CD4-positive, alpha-beta memory T cell (primary cell): ENCODE data around the gene LTK. TPM values are rescaled to one million over a fixed set of nuclear protein-coding genes. Genes with fewer than 3 reads are reported as not detected.

Source experiments
- CTCF ChIA-PET: fragments of 350-600 bp; sonication (Branson Sonifier 250); formaldehyde crosslinking; loops from one replicate; lab custom pipeline; 2021; ENCODE audit warnings: inconsistent platforms; ENCODE audit not compliant: partially characterized antibody; lab: Charles Lee
- POLR2A ChIA-PET: fragments of 350-600 bp; sonication (Branson Sonifier 250); formaldehyde crosslinking; loops from one replicate; lab custom pipeline; 2021; ENCODE audit not compliant: partially characterized antibody; lab: Charles Lee
- DNase-seq, 5 donors: peaks; one replicate each; pipeline versions ENCODE4 v3.0.0 to v3.0.0-alpha.2; 2020 to 2022; ENCODE audit warnings: mixed read lengths in 1 of 5
- H3K27ac ChIP-seq: one replicate; pipeline ENCODE4 v1.7.0; 2013; ENCODE audit warnings: low read depth, low read length
- H3K27me3 ChIP-seq: 2 replicates; pipeline ENCODE4 v1.7.0; 2013; ENCODE audit warnings: mild to moderate bottlenecking, low read length, moderate library complexity; ENCODE audit not compliant: insufficient read depth
- H3K36me3 ChIP-seq: 2 replicates; pipeline ENCODE4 v1.7.0; 2013; ENCODE audit warnings: mild to moderate bottlenecking, low read length, moderate library complexity; ENCODE audit not compliant: insufficient read depth
- H3K4me1 ChIP-seq: 2 replicates; pipeline ENCODE4 v1.7.0; 2013; ENCODE audit warnings: mild to moderate bottlenecking, low read length, moderate library complexity; ENCODE audit not compliant: insufficient read depth
- H3K4me3 ChIP-seq, 2 donors: one replicate each; pipeline ENCODE4 v1.7.0; 2013; ENCODE audit warnings: low read length in 2 of 2, mild to moderate bottlenecking in 1 of 2
- H3K9me3 ChIP-seq, 2 donors: one replicate each; pipeline ENCODE4 v1.7.0; 2013; ENCODE audit warnings: low read length in 2 of 2, control low read depth in 1 of 2; ENCODE audit not compliant: control insufficient read depth in 1 of 2
- H3K27ac Mint-ChIP-seq, 7 donors: one replicate each; pipeline ENCODE4 v1.8.0; 2020 to 2021; ENCODE audit warnings: mixed read lengths in 7 of 7, mild to moderate bottlenecking in 6 of 7, inconsistent platforms in 3 of 7, moderate library complexity in 3 of 7
- H3K27me3 Mint-ChIP-seq, 2 donors: one replicate each; pipeline ENCODE4 v1.8.0; 2020 to 2021; ENCODE audit warnings: mixed read lengths in 2 of 2
- H3K36me3 Mint-ChIP-seq, 2 donors: one replicate each; pipeline ENCODE4 v1.8.0; 2020 to 2021; ENCODE audit warnings: mixed read lengths in 2 of 2, inconsistent platforms in 1 of 2, mild to moderate bottlenecking in 1 of 2
- H3K4me1 Mint-ChIP-seq, 4 donors: one replicate each; pipeline ENCODE4 v1.8.0; 2020 to 2021; ENCODE audit warnings: mixed read lengths in 4 of 4, mild to moderate bottlenecking in 1 of 4
- H3K4me3 Mint-ChIP-seq, 8 donors: one replicate each; pipeline ENCODE4 v1.8.0; 2020 to 2021; ENCODE audit warnings: mixed read lengths in 8 of 8, mild to moderate bottlenecking in 7 of 8, moderate library complexity in 6 of 8, inconsistent platforms in 3 of 8
- H3K9me3 Mint-ChIP-seq, 8 donors: one replicate each; pipeline ENCODE4 v1.8.0; 2020 to 2021; ENCODE audit warnings: mixed read lengths in 8 of 8, mild to moderate bottlenecking in 5 of 8, inconsistent platforms in 3 of 8, moderate library complexity in 1 of 8
- intact Hi-C: fragments of 100-400 bp; cut with micrococcal nuclease; formaldehyde crosslinking; loops from one replicate; pipeline ENCODE4 v1.15.1; 2023
- polyA plus RNA-seq, 2 donors: library from polyadenylated mRNA; unstranded; fragments of 300-500 nt; fragmentation: Illumina TruSeq; gene quantifications; one replicate each; pipeline ENCODE4 v1.2.3, GENCODE V29; 2021
- total RNA-seq, 2 experiments: library from RNA; stranded (reverse); gene quantifications; one replicate each; pipeline ENCODE4 v1.2.3, GENCODE V29; 2021

Gene LTK
- total and polyA plus RNA-seq, 4 experiments from 2014 or later: 1.9 to 5.1 (median 3.7) TPM

- H3K4me1 ChIP-seq: peaks cover 39% of the 10 kb centered on the region
- intact Hi-C loops: no loop called here
- peak overlapping the region in 1 of 7 donors; percentile 4 for H3K27ac Mint-ChIP-seq
- no peaks in the 10 kb centered on the region for H3K9me3 ChIP-seq
- H3K4me3 ChIP-seq: peak overlapping the region in 1 of 2 donors; percentile 45
- H3K36me3 Mint-ChIP-seq: peaks cover 0 to 2% of the 10 kb centered on the region in 2 donors
- H3K27ac ChIP-seq: no peak overlapping the region
- H3K27me3 ChIP-seq: peaks cover 19% of the 10 kb centered on the region
- H3K4me3 Mint-ChIP-seq: peak overlapping the region; percentile 66 to 85 (median 73)
- POLR2A ChIA-PET: interaction anchor here (1.1 to 1.9 kb wide), 6 partner anchors 7 to 50 kb away, joined by 4 to 10 read pairs (median 5); partner anchors contain the start of genes LTK and RPAP1
- CTCF ChIA-PET: no interaction called here
- no peaks in the 10 kb centered on the region for H3K9me3 Mint-ChIP-seq
- no peaks in the 10 kb centered on the region for H3K36me3 ChIP-seq
- peaks cover 18 to 20% of the 10 kb centered on the region in 2 donors for H3K27me3 Mint-ChIP-seq
- peaks cover 11 to 23% (median 15%) of the 10 kb centered on the region in 4 donors for H3K4me1 Mint-ChIP-seq
- peak in 3 of 5 donors; percentile 35 to 44 (median 39) for DNase-seq
Observed at GRCh38 chr15:41494190-41494921, 19.3 kb downstream of the LTK start.

- DNase-seq: no peak
- H3K27me3 ChIP-seq: peaks cover 19% of the 10 kb centered on the region
- no peak overlapping the region for H3K4me3 Mint-ChIP-seq
- H3K4me1 ChIP-seq: peaks cover 39% of the 10 kb centered on the region
- peaks cover 11 to 23% (median 15%) of the 10 kb centered on the region in 4 donors for H3K4me1 Mint-ChIP-seq
- no peaks in the 10 kb centered on the region for H3K9me3 Mint-ChIP-seq
- peak overlapping the region in 1 of 2 donors; percentile 45 for H3K4me3 ChIP-seq
- intact Hi-C loops: loop anchor here (1.0 kb wide), 1 partner anchor 8 kb away; no protein-coding TSS in a partner anchor
- POLR2A ChIA-PET: interaction anchor here (1.0 to 1.9 kb wide), 8 partner anchors 8 to 50 kb away, joined by 3 to 10 read pairs (median 4); partner anchors contain the start of genes LTK and RPAP1
- H3K27ac Mint-ChIP-seq: no peak overlapping the region
- CTCF ChIA-PET: interaction anchor here (0.6 to 2.2 kb wide), 2 partner anchors 13 to 179 kb away, joined by 3 to 7 read pairs; no protein-coding TSS in a partner anchor
- H3K36me3 Mint-ChIP-seq: peaks cover 0 to 2% of the 10 kb centered on the region in 2 donors
- no peak overlapping the region for H3K27ac ChIP-seq
- peaks cover 14 to 18% of the 10 kb centered on the region in 2 donors for H3K27me3 Mint-ChIP-seq
- no peaks in the 10 kb centered on the region for H3K9me3 ChIP-seq
- H3K36me3 ChIP-seq: no peaks in the 10 kb centered on the region
Observed at GRCh38 chr15:41493902-41494189, 19.8 kb downstream of the LTK start.

GRCh38 chr15:41493205-41493901 is 20.3 kb downstream of the LTK start, which contains the start of gene ITPKA:
ITPKA (plus strand) TSS chr15:41493874; CDS start chr15:41493928, 54 bp downstream.
- Histone ChIP-seq H3K4me3 (peak within 1 kb of the TSS; percentile 27 to 55), H3K27me3 (peaks cover 19% of the 10 kb centered on the region), H3K36me3 (no peaks in the 10 kb centered on the region), H3K27ac (peak within 1 kb of the TSS; percentile 48), H3K4me1 (peaks cover 39% of the 10 kb centered on the region), H3K9me3 (no peaks in the 10 kb centered on the region)
- DNase-seq: peak; percentile 62 to 87 (median 66)
- intact Hi-C loops: loop anchor here (1.0 kb wide), 1 partner anchor 9 kb away; no protein-coding TSS in a partner anchor
- Mint-ChIP-seq H3K4me3 (peak within 1 kb of the TSS; percentile 79 to 91 (median 87)), H3K4me1 (peaks cover 11 to 23% (median 15%) of the 10 kb centered on the region in 4 donors), H3K36me3 (peaks cover 0 to 2% of the 10 kb centered on the region in 2 donors), H3K27me3 (peaks cover 9 to 13% of the 10 kb centered on the region in 2 donors), H3K9me3 (no peaks in the 10 kb centered on the region), H3K27ac (peak within 1 kb of the TSS in 6 of 7 donors; percentile 42 to 79 (median 57))
- ChIA-PET POLR2A (interaction anchor here (1.0 to 1.9 kb wide), 7 partner anchors 8 to 51 kb away, joined by 3 to 10 read pairs (median 4); partner anchors contain the start of genes LTK and RPAP1), CTCF (interaction anchor here (0.6 to 2.2 kb wide), 3 partner anchors 14 to 179 kb away, joined by 3 to 7 read pairs (median 6); no protein-coding TSS in a partner anchor)

- H3K36me3 Mint-ChIP-seq: peaks cover 0 to 2% of the 10 kb centered on the region in 2 donors
- Histone ChIP-seq H3K4me1 (peaks cover 39% of the 10 kb centered on the region), H3K27ac (no peak overlapping the region), H3K27me3 (peaks cover 19% of the 10 kb centered on the region), H3K9me3 (no peaks in the 10 kb centered on the region), H3K36me3 (no peaks in the 10 kb centered on the region), H3K4me3 (peak overlapping the region; percentile 27 to 55)
- intact Hi-C loops: loop anchor here (1.0 kb wide), 1 partner anchor 10 kb away; no protein-coding TSS in a partner anchor
- DNase-seq: no peak
- ChIA-PET CTCF (interaction anchor here (1.5 to 2.2 kb wide), 2 partner anchors 14 to 27 kb away, joined by 6 to 7 read pairs; no protein-coding TSS in a partner anchor), POLR2A (interaction anchor here (1.0 to 1.9 kb wide), 5 partner anchors 9 to 27 kb away, joined by 3 to 10 read pairs (median 4); no protein-coding TSS in a partner anchor)
- H3K4me1 Mint-ChIP-seq: peaks cover 11 to 27% (median 18%) of the 10 kb centered on the region in 4 donors
- H3K4me3 Mint-ChIP-seq: peak overlapping the region; percentile 79 to 91 (median 87)
- H3K27me3 Mint-ChIP-seq: peaks cover 9 to 13% of the 10 kb centered on the region in 2 donors
- no peaks in the 10 kb centered on the region for H3K9me3 Mint-ChIP-seq
- peak overlapping the region in 6 of 7 donors; percentile 42 to 79 (median 57) for H3K27ac Mint-ChIP-seq
Observed at GRCh38 chr15:41492597-41493204, 20.9 kb downstream of the LTK start.

- peaks cover 15% of the 10 kb centered on the region for H3K27me3 ChIP-seq
- H3K9me3 Mint-ChIP-seq: no peaks in the 10 kb centered on the region
- CTCF ChIA-PET: interaction anchor here (0.6 to 2.2 kb wide), 2 partner anchors 15 to 81 kb away, joined by 3 to 7 read pairs; no protein-coding TSS in a partner anchor
Observed at GRCh38 chr15:41491889-41492288, 21.7 kb downstream of the LTK start.

GRCh38 chr15:41490355-41490754 is 23.3 kb downstream of the LTK start:
- Mint-ChIP-seq H3K4me3 (no peak overlapping the region), H3K36me3 (peaks cover 0 to 2% of the 10 kb centered on the region in 2 donors), H3K27me3 (peaks cover 0 to 3% of the 10 kb centered on the region in 2 donors), H3K9me3 (no peaks in the 10 kb centered on the region), H3K4me1 (peaks cover 11 to 22% (median 19%) of the 10 kb centered on the region in 4 donors), H3K27ac (no peak overlapping the region)
- Histone ChIP-seq H3K36me3 (no peaks in the 10 kb centered on the region), H3K4me3 (no peak overlapping the region), H3K4me1 (peaks cover 30% of the 10 kb centered on the region), H3K27me3 (peaks cover 6% of the 10 kb centered on the region), H3K27ac (no peak overlapping the region), H3K9me3 (no peaks in the 10 kb centered on the region)
- intact Hi-C loops: no loop called here
- ChIA-PET CTCF (no interaction called here), POLR2A (no interaction called here)
- DNase-seq: no peak

More at GRCh38 chr15:41491889-41492288, 21.7 kb downstream of the LTK start:
- H3K27me3 Mint-ChIP-seq: peaks cover 5 to 9% of the 10 kb centered on the region in 2 donors
- H3K27ac ChIP-seq: no peak overlapping the region
- intact Hi-C loops: no loop called here
- no peaks in the 10 kb centered on the region for H3K36me3 ChIP-seq
- H3K27ac Mint-ChIP-seq: peak overlapping the region in 1 of 7 donors; percentile 7
- no peak for DNase-seq
- H3K4me3 Mint-ChIP-seq: peak overlapping the region in 2 of 8 donors; percentile 5 to 45
- H3K4me1 Mint-ChIP-seq: peaks cover 11 to 27% (median 19%) of the 10 kb centered on the region in 4 donors
- peaks cover 0 to 2% of the 10 kb centered on the region in 2 donors for H3K36me3 Mint-ChIP-seq
- H3K4me3 ChIP-seq: no peak overlapping the region
- POLR2A ChIA-PET: no interaction called here
- H3K4me1 ChIP-seq: peaks cover 39% of the 10 kb centered on the region
- no peaks in the 10 kb centered on the region for H3K9me3 ChIP-seq
